ENCODE measurements around the gene CCDC194. TPM values are rescaled to one million over a fixed set of nuclear protein-coding genes. Genes with fewer than 3 reads are reported as not detected.
A peak's percentile ranks its signal among the peaks of the same experiment; 100 is the strongest.

CCDC194 gene
- total RNA-seq, 1 donor from 2014 or later: not detected

DNA sequence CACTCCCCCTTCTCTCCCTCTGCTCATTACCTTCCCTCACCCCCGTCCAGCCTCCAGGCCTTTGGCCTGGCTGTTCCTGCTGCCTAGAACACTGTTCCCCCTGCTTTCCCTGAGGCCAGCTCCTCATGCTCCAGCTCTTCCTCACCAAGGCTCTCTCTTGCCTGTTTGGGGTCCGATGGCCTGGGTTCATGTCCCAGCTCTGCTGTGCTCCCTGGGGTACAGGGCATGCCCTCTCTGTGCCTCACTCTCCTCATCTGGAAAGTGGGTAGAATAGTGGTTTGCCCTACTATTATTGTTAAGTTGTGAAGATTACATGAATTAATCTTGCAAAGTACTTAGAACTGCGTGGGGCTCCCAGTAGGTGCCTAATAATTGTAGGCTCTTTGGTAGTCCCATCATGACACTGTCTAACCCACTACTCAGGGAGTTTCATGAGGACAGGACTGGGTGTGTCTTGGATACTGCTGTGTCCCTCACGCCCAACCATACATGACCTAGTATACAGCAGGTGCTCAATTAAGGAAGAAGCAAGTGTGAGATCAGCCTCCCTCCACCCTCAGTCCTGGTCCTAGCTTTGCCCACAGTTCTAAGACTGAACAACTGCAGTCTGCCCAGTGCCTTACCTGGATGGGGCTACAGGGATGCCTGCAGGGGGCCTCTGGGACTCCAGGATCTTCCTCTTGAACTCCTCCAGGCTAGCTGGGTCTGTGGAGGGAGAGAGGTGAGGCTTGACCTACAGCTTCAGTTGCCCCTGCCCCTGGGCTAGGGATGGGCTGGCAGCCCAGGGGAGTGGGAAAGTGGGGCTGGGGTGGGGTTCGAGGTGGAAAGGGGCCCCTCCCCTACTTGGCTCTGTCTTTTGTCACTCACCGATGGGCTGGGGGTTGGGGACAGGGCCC, 33.8 kb downstream of the CCDC194 start:
- no peaks in the 10 kb centered on the region for H3K4me1 Mint-ChIP-seq
- H3K36me3 Mint-ChIP-seq (ENCODE audit: low read depth): no peaks in the 10 kb centered on the region
- H3K4me3 Mint-ChIP-seq: no peak overlapping the region
- no peak overlapping the region for H3K27ac Mint-ChIP-seq (ENCODE audit: unreplicated experiment)
- TF ChIP-seq, protein P1, sequence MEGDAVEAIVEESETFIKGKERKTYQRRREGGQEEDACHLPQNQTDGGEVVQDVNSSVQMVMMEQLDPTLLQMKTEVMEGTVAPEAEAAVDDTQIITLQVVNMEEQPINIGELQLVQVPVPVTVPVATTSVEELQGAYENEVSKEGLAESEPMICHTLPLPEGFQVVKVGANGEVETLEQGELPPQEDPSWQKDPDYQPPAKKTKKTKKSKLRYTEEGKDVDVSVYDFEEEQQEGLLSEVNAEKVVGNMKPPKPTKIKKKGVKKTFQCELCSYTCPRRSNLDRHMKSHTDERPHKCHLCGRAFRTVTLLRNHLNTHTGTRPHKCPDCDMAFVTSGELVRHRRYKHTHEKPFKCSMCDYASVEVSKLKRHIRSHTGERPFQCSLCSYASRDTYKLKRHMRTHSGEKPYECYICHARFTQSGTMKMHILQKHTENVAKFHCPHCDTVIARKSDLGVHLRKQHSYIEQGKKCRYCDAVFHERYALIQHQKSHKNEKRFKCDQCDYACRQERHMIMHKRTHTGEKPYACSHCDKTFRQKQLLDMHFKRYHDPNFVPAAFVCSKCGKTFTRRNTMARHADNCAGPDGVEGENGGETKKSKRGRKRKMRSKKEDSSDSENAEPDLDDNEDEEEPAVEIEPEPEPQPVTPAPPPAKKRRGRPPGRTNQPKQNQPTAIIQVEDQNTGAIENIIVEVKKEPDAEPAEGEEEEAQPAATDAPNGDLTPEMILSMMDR (conservative IDR thresholded peaks at IDR 0.05): no peak
- DNase-seq (ENCODE audit: low read depth, low spot score): no peak
- peaks cover 3% of the 10 kb centered on the region for H3K9me3 Mint-ChIP-seq
- H3K27me3 Mint-ChIP-seq (ENCODE audit: low read depth): no peaks in the 10 kb centered on the region

DNA sequence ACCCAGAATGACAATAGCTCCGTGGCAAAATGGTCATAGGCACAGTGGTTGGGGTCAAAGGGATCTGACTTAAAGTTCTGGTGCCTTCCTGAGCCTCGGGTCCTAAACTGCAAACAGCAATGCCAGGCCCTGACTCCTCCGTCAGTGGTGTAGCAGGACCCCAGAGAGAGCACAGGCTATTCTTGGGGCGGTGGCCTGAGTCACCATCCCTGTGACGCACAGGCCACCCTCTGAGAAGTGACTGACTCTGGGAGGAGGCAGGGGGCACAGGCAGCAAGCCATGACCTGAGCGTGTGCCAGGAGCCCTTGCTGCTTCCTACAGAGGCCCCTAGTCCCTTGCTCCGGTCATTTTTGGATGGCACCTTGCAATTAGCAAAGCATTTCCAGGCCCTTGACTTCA, 35.6 kb downstream of the CCDC194 start:
- Mint-ChIP-seq H3K27me3 (ENCODE audit: low read depth) (no peaks in the 10 kb centered on the region), H3K27ac (ENCODE audit: unreplicated experiment) (no peak overlapping the region), H3K4me3 (no peak overlapping the region), H3K9me3 (peaks cover 3% of the 10 kb centered on the region), H3K4me1 (no peaks in the 10 kb centered on the region), H3K36me3 (ENCODE audit: low read depth) (no peaks in the 10 kb centered on the region)
- DNase-seq (ENCODE audit: low read depth, low spot score): no peak
- TF ChIP-seq, protein P1 (conservative IDR thresholded peaks at IDR 0.05): no peak

DNA sequence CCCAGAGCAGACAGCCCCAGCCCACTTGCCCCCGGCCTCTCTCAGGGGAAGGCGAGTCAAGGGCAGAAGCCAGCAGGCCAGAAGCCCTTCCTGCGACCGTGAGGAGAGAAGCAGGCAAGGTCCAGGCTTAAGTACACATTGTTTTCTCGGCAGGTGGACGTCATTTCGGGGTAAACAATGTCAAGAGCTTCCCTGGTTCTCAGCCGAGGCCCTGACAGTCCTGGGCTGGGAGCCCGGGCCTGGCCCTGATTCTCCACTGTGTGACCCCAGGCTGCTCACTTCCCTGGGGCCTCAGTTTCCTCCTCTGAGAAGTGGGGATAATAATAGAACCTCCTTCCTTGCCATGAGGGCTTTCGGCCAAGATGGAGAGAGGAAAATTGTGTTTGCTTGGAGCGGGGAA, 36.3 kb downstream of the CCDC194 start:
- TF ChIP-seq, protein P1 (conservative IDR thresholded peaks at IDR 0.05): no peak
- H3K9me3 Mint-ChIP-seq: peaks cover 3% of the 10 kb centered on the region
- H3K4me3 Mint-ChIP-seq: no peak overlapping the region
- no peak for DNase-seq (ENCODE audit: low read depth, low spot score)
- no peaks in the 10 kb centered on the region for H3K27me3 Mint-ChIP-seq (ENCODE audit: low read depth)
- no peaks in the 10 kb centered on the region for H3K36me3 Mint-ChIP-seq (ENCODE audit: low read depth)
- peaks cover 2% of the 10 kb centered on the region for H3K4me1 Mint-ChIP-seq
- no peak overlapping the region for H3K27ac Mint-ChIP-seq (ENCODE audit: unreplicated experiment)

DNA sequence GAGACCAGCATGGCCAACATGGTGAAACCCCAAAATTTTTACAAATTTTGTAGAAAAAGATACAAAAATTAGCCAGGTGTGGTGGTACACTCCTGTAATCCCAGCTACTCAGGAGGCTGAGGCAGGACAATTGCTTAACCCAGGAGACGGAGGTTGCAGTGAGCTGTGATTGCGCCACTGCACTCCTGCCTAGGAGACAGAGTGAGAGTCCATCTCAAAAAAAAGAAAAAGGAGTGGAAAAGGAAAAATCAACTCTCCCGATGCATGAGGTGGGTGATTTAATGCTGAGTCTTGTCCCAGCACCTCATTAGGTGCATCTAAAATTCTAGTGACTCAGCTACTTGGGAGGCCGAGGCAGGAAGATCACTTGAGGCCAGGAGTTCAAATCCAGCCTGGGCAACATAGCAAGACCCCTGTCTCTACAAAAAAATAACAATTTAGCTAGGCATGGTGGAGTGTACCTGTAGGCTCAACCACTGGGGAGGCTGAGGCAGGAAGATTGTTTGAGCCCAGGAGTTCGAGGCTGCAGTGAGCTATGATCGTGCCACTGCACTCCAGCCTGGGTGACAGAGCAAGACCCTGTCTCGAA, 36.8 kb downstream of the CCDC194 start:
- TF ChIP-seq, protein P1 (conservative IDR thresholded peaks at IDR 0.05): no peak
- Mint-ChIP-seq H3K27ac (ENCODE audit: unreplicated experiment) (peak overlapping the region; percentile 19), H3K4me3 (no peak overlapping the region), H3K9me3 (no peaks in the 10 kb centered on the region), H3K27me3 (ENCODE audit: low read depth) (no peaks in the 10 kb centered on the region), H3K36me3 (ENCODE audit: low read depth) (no peaks in the 10 kb centered on the region), H3K4me1 (peaks cover 4% of the 10 kb centered on the region)
- no peak for DNase-seq (ENCODE audit: low read depth, low spot score)

DNA sequence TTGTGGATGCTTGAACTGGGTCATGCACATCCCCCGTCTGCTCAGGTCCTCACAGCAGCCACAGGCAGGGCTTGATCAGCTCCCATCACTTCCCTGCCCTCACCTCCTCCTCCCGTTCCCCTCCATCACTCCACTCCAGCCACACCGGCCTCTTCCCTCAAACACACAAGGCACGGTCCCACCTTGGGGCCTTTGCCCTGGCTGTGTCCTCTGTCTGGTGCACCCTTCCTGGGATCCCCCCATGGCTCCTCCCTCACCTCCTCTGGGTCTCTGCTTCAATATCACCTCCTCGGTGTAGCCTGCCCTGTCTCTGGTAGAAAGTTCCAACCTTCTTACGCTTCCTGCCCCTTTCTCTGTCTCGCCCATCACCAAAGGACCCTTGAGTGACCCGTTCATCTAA, 40.6 kb downstream of the CCDC194 start:
- Mint-ChIP-seq H3K9me3 (no peaks in the 10 kb centered on the region), H3K27me3 (ENCODE audit: low read depth) (no peaks in the 10 kb centered on the region), H3K4me3 (no peak overlapping the region), H3K4me1 (peaks cover 13% of the 10 kb centered on the region), H3K27ac (ENCODE audit: unreplicated experiment) (peak overlapping the region; percentile 70), H3K36me3 (ENCODE audit: low read depth) (no peaks in the 10 kb centered on the region)
- TF ChIP-seq, protein P1 (conservative IDR thresholded peaks at IDR 0.05): no peak
- no peak for DNase-seq (ENCODE audit: low read depth, low spot score)
